ENCODE results near the gene CXCR4. TPM values are rescaled to one million over a fixed set of nuclear protein-coding genes. Genes with fewer than 3 reads are reported as not detected.

Gene CXCR4
- total RNA-seq, 1 donor from 2014 or later = 29.2 TPM

GRCh38 chr2:136131961-136132824 is 14.2 kb upstream of the CXCR4 start:
- no peaks in the 10 kb centered on the region for H3K4me1 ChIP-seq (ENCODE audit: control insufficient read depth in 3 of 3, insufficient read depth in 3 of 3, low read length in 3 of 3)
- H3K4me3 ChIP-seq (ENCODE audit: low read length in 3 of 3) = no peak overlapping the region
- no peaks in the 10 kb centered on the region for H3K36me3 ChIP-seq (ENCODE audit: control insufficient read depth in 3 of 3, insufficient read depth in 3 of 3, low read length in 3 of 3)
- no peaks in the 10 kb centered on the region for H3K27me3 ChIP-seq (ENCODE audit: control insufficient read depth in 3 of 3, insufficient read depth in 3 of 3, low read length in 3 of 3)
- H3K9me3 ChIP-seq (ENCODE audit: control insufficient read depth in 3 of 3, low read length in 3 of 3) = no peaks in the 10 kb centered on the region
- H3K27ac ChIP-seq (ENCODE audit: low read depth, low read length) = no peak overlapping the region
- no peak overlapping the region for H3K9ac ChIP-seq (ENCODE audit: low read depth in 1 of 3, low read length in 3 of 3)

GRCh38 chr2:136131484-136131960 is 13.6 kb upstream of the CXCR4 start:
- H3K36me3 ChIP-seq (ENCODE audit: control insufficient read depth in 3 of 3, insufficient read depth in 3 of 3, low read length in 3 of 3) = no peaks in the 10 kb centered on the region
- H3K27ac ChIP-seq (ENCODE audit: low read depth, low read length) = no peak overlapping the region
- no peaks in the 10 kb centered on the region for H3K9me3 ChIP-seq (ENCODE audit: control insufficient read depth in 3 of 3, low read length in 3 of 3)
- no peaks in the 10 kb centered on the region for H3K27me3 ChIP-seq (ENCODE audit: control insufficient read depth in 3 of 3, insufficient read depth in 3 of 3, low read length in 3 of 3)
- H3K4me1 ChIP-seq (ENCODE audit: control insufficient read depth in 3 of 3, insufficient read depth in 3 of 3, low read length in 3 of 3) = peaks cover 0 to 1% (median 1%) of the 10 kb centered on the region in 3 donors
- H3K4me3 ChIP-seq (ENCODE audit: low read length in 3 of 3) = no peak overlapping the region
- no peak overlapping the region for H3K9ac ChIP-seq (ENCODE audit: low read depth in 1 of 3, low read length in 3 of 3)

GRCh38 chr2:136130511-136130910 is 12.6 kb upstream of the CXCR4 start:
- peaks cover 0 to 8% (median 8%) of the 10 kb centered on the region in 3 donors for H3K4me1 ChIP-seq (ENCODE audit: control insufficient read depth in 3 of 3, insufficient read depth in 3 of 3, low read length in 3 of 3)
- H3K27ac ChIP-seq (ENCODE audit: low read depth, low read length) = no peak overlapping the region
- no peaks in the 10 kb centered on the region for H3K36me3 ChIP-seq (ENCODE audit: control insufficient read depth in 3 of 3, insufficient read depth in 3 of 3, low read length in 3 of 3)
- no peak overlapping the region for H3K9ac ChIP-seq (ENCODE audit: low read depth in 1 of 3, low read length in 3 of 3)
- H3K4me3 ChIP-seq (ENCODE audit: low read length in 3 of 3) = no peak overlapping the region
- no peaks in the 10 kb centered on the region for H3K9me3 ChIP-seq (ENCODE audit: control insufficient read depth in 3 of 3, low read length in 3 of 3)
- H3K27me3 ChIP-seq (ENCODE audit: control insufficient read depth in 3 of 3, insufficient read depth in 3 of 3, low read length in 3 of 3) = peaks cover 0 to 6% (median 0%) of the 10 kb centered on the region in 3 donors

GRCh38 chr2:136130045-136130444 is 12.1 kb upstream of the CXCR4 start:
- no peaks in the 10 kb centered on the region for H3K36me3 ChIP-seq (ENCODE audit: control insufficient read depth in 3 of 3, insufficient read depth in 3 of 3, low read length in 3 of 3)
- H3K4me3 ChIP-seq (ENCODE audit: low read length in 3 of 3) = no peak overlapping the region
- no peaks in the 10 kb centered on the region for H3K9me3 ChIP-seq (ENCODE audit: control insufficient read depth in 3 of 3, low read length in 3 of 3)
- peaks cover 0 to 8% (median 8%) of the 10 kb centered on the region in 3 donors for H3K4me1 ChIP-seq (ENCODE audit: control insufficient read depth in 3 of 3, insufficient read depth in 3 of 3, low read length in 3 of 3)
- no peak overlapping the region for H3K9ac ChIP-seq (ENCODE audit: low read depth in 1 of 3, low read length in 3 of 3)
- H3K27me3 ChIP-seq (ENCODE audit: control insufficient read depth in 3 of 3, insufficient read depth in 3 of 3, low read length in 3 of 3) = peaks cover 0 to 6% (median 0%) of the 10 kb centered on the region in 3 donors
- no peak overlapping the region for H3K27ac ChIP-seq (ENCODE audit: low read depth, low read length)

GRCh38 chr2:136129601-136130000 is 11.7 kb upstream of the CXCR4 start:
- Histone ChIP-seq H3K4me1 (ENCODE audit: control insufficient read depth in 3 of 3, insufficient read depth in 3 of 3, low read length in 3 of 3) (peaks cover 0 to 8% (median 8%) of the 10 kb centered on the region in 3 donors), H3K4me3 (ENCODE audit: low read length in 3 of 3) (no peak overlapping the region), H3K9me3 (ENCODE audit: control insufficient read depth in 3 of 3, low read length in 3 of 3) (no peaks in the 10 kb centered on the region), H3K27me3 (ENCODE audit: control insufficient read depth in 3 of 3, insufficient read depth in 3 of 3, low read length in 3 of 3) (peaks cover 0 to 7% (median 0%) of the 10 kb centered on the region in 3 donors), H3K27ac (ENCODE audit: low read depth, low read length) (no peak overlapping the region), H3K36me3 (ENCODE audit: control insufficient read depth in 3 of 3, insufficient read depth in 3 of 3, low read length in 3 of 3) (no peaks in the 10 kb centered on the region), H3K9ac (ENCODE audit: low read depth in 1 of 3, low read length in 3 of 3) (no peak overlapping the region)

GRCh38 chr2:136128905-136129304 is 11.0 kb upstream of the CXCR4 start:
- H3K27ac ChIP-seq (ENCODE audit: low read depth, low read length) = no peak overlapping the region

GRCh38 chr2:136128366-136128765 is 10.4 kb upstream of the CXCR4 start:
- Histone ChIP-seq H3K36me3 (ENCODE audit: control insufficient read depth in 3 of 3, insufficient read depth in 3 of 3, low read length in 3 of 3) (no peaks in the 10 kb centered on the region), H3K27ac (ENCODE audit: low read depth, low read length) (no peak overlapping the region), H3K4me1 (ENCODE audit: control insufficient read depth in 3 of 3, insufficient read depth in 3 of 3, low read length in 3 of 3) (peaks cover 0 to 8% (median 8%) of the 10 kb centered on the region in 3 donors)

More at GRCh38 chr2:136128905-136129304, 11.0 kb upstream of the CXCR4 start:
- Histone ChIP-seq H3K4me1 (ENCODE audit: control insufficient read depth in 3 of 3, insufficient read depth in 3 of 3, low read length in 3 of 3) (peaks cover 0 to 8% (median 8%) of the 10 kb centered on the region in 3 donors), H3K27me3 (ENCODE audit: control insufficient read depth in 3 of 3, insufficient read depth in 3 of 3, low read length in 3 of 3) (peaks cover 0 to 14% (median 6%) of the 10 kb centered on the region in 3 donors), H3K4me3 (ENCODE audit: low read length in 3 of 3) (no peak overlapping the region), H3K9me3 (ENCODE audit: control insufficient read depth in 3 of 3, low read length in 3 of 3) (no peaks in the 10 kb centered on the region), H3K9ac (ENCODE audit: low read depth in 1 of 3, low read length in 3 of 3) (no peak overlapping the region), H3K36me3 (ENCODE audit: control insufficient read depth in 3 of 3, insufficient read depth in 3 of 3, low read length in 3 of 3) (no peaks in the 10 kb centered on the region)

GRCh38 chr2:136127356-136127755 is 9.4 kb upstream of the CXCR4 start:
- peaks cover 0 to 8% (median 8%) of the 10 kb centered on the region in 3 donors for H3K4me1 ChIP-seq (ENCODE audit: control insufficient read depth in 3 of 3, insufficient read depth in 3 of 3, low read length in 3 of 3)
- no peak overlapping the region for H3K4me3 ChIP-seq (ENCODE audit: low read length in 3 of 3)
- no peak overlapping the region for H3K9ac ChIP-seq (ENCODE audit: low read depth in 1 of 3, low read length in 3 of 3)
- H3K9me3 ChIP-seq (ENCODE audit: control insufficient read depth in 3 of 3, low read length in 3 of 3) = no peaks in the 10 kb centered on the region
- no peak overlapping the region for H3K27ac ChIP-seq (ENCODE audit: low read depth, low read length)
- no peaks in the 10 kb centered on the region for H3K36me3 ChIP-seq (ENCODE audit: control insufficient read depth in 3 of 3, insufficient read depth in 3 of 3, low read length in 3 of 3)
- H3K27me3 ChIP-seq (ENCODE audit: control insufficient read depth in 3 of 3, insufficient read depth in 3 of 3, low read length in 3 of 3) = peaks cover 0 to 19% (median 11%) of the 10 kb centered on the region in 3 donors

More at GRCh38 chr2:136128366-136128765, 10.4 kb upstream of the CXCR4 start:
- peaks cover 0 to 16% (median 8%) of the 10 kb centered on the region in 3 donors for H3K27me3 ChIP-seq (ENCODE audit: control insufficient read depth in 3 of 3, insufficient read depth in 3 of 3, low read length in 3 of 3)
- H3K4me3 ChIP-seq (ENCODE audit: low read length in 3 of 3) = no peak overlapping the region
- no peaks in the 10 kb centered on the region for H3K9me3 ChIP-seq (ENCODE audit: control insufficient read depth in 3 of 3, low read length in 3 of 3)
- no peak overlapping the region for H3K9ac ChIP-seq (ENCODE audit: low read depth in 1 of 3, low read length in 3 of 3)

GRCh38 chr2:136126421-136126926 is 8.5 kb upstream of the CXCR4 start:
- no peaks in the 10 kb centered on the region for H3K9me3 ChIP-seq (ENCODE audit: control insufficient read depth in 3 of 3, low read length in 3 of 3)
- peaks cover 0 to 8% (median 8%) of the 10 kb centered on the region in 3 donors for H3K4me1 ChIP-seq (ENCODE audit: control insufficient read depth in 3 of 3, insufficient read depth in 3 of 3, low read length in 3 of 3)
- H3K9ac ChIP-seq (ENCODE audit: low read depth in 1 of 3, low read length in 3 of 3) = no peak overlapping the region
- no peak overlapping the region for H3K4me3 ChIP-seq (ENCODE audit: low read length in 3 of 3)
- no peaks in the 10 kb centered on the region for H3K36me3 ChIP-seq (ENCODE audit: control insufficient read depth in 3 of 3, insufficient read depth in 3 of 3, low read length in 3 of 3)
- peaks cover 3 to 21% (median 15%) of the 10 kb centered on the region in 3 donors for H3K27me3 ChIP-seq (ENCODE audit: control insufficient read depth in 3 of 3, insufficient read depth in 3 of 3, low read length in 3 of 3)
- no peak overlapping the region for H3K27ac ChIP-seq (ENCODE audit: low read depth, low read length)

GRCh38 chr2:136126021-136126420 is 8.1 kb upstream of the CXCR4 start:
- Histone ChIP-seq H3K27me3 (ENCODE audit: control insufficient read depth in 3 of 3, insufficient read depth in 3 of 3, low read length in 3 of 3) (peaks cover 7 to 22% (median 20%) of the 10 kb centered on the region in 3 donors), H3K4me3 (ENCODE audit: low read length in 3 of 3) (no peak overlapping the region), H3K9ac (ENCODE audit: low read depth in 1 of 3, low read length in 3 of 3) (no peak overlapping the region), H3K36me3 (ENCODE audit: control insufficient read depth in 3 of 3, insufficient read depth in 3 of 3, low read length in 3 of 3) (no peaks in the 10 kb centered on the region), H3K4me1 (ENCODE audit: control insufficient read depth in 3 of 3, insufficient read depth in 3 of 3, low read length in 3 of 3) (peaks cover 0 to 8% (median 8%) of the 10 kb centered on the region in 3 donors), H3K9me3 (ENCODE audit: control insufficient read depth in 3 of 3, low read length in 3 of 3) (no peaks in the 10 kb centered on the region), H3K27ac (ENCODE audit: low read depth, low read length) (no peak overlapping the region)

Measured in skeletal muscle tissue (tissue), 4 donors.